DMS53 treated with DMSO at 0.1 percent for 48 hours (cell line): ENCODE data around the gene SLC38A8.

Experiments
- DNase-seq: peaks from one replicate; lab custom pipeline; 2025; ENCODE audit not compliant: unreplicated experiment; lab: John Stamatoyannopoulos, UW

The SLC38A8 gene

DNA sequence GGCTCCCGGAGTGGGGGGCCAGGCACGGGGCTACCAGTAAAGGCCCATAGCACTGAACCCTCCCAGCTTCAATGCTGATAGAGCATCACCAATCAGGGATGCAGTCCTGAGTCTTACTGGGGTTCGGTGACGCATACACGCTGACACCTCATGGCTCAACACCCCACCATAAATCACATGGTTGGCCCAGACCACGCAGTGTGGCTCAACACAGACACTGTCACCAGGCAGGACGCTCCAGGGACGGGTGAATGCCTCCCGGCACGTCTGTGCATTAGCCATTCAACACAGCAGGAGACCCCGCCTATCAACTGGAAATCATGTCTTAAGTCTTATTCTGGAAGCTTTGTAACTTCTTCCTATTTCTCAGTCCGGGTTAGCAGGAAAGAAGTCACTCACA, 39.6 kb downstream of the SLC38A8 start:
- DNase-seq, result no peak

DNA sequence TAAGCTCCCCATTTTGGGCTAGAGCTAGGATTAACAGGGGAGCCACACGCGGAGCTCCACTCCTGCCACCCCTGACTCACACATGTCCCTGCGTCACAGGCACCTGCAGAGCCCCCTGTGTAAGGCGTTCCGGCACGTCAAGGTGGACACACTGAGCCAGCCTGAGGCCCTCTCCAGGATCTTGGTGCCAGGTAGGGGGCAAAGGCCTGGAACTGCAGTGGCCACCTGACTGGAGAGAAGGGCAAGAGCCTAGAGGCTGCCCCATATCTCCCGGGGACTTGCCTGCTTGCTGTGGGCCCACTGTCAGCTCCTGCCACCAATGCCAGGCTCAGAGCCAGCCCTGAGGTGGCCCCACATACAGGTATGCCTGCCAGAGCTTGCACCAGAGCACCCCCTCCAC, 40.9 kb downstream of the SLC38A8 start:
- no peak for DNase-seq

DNA sequence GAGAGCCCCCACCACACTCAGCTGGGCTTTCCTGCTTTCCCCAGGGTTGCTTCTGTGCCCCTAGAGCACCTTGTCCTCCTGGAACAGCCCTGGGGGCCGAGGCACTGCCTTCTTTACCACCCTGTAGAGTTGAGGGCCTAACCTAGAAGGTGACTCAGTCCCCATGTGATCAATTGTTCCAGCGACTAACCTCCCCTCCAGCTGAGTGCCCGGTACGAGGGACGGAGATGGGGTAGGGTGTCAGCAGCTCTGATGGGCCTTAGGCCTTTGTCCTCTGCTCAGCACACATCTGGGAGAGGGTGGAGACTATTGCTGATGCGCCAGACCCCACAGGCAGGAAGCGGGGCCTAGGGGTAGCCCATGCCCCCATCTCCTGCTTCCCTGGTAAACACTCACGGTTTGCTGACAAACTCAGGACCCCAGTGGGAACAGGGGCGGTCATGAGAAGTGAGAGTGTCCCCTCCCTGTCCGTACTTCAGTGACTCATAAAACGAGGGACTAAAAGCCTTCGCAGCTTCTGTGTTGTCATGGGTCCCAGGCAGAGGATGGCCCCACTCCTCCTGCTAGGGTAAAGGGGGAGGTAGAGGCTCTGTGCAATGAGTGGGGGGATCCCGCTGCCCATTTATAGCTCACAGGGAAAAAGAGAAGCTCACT, 41.5 kb downstream of the SLC38A8 start:
- DNase-seq, result no peak

DNA sequence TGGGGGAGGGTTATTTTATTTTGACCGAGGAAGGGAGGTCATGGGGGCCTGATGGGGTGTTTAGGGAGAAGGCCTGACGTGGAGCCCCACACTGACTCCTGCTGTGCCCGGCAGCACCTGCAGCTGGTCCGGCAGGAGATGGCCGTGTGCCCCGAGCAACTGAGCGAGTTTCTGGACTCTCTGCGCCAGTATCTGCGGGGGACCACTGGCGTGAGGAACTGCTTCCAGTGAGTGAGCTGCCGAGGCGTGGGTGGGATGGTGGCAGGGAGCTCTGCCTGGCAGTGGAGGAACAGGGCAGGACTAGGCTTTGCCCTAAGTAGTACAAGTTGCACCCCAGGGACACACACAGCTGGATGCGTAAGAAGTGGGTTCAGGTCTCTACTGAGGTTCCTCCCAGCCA, 44.5 kb downstream of the SLC38A8 start:
- no peak for DNase-seq

DNA sequence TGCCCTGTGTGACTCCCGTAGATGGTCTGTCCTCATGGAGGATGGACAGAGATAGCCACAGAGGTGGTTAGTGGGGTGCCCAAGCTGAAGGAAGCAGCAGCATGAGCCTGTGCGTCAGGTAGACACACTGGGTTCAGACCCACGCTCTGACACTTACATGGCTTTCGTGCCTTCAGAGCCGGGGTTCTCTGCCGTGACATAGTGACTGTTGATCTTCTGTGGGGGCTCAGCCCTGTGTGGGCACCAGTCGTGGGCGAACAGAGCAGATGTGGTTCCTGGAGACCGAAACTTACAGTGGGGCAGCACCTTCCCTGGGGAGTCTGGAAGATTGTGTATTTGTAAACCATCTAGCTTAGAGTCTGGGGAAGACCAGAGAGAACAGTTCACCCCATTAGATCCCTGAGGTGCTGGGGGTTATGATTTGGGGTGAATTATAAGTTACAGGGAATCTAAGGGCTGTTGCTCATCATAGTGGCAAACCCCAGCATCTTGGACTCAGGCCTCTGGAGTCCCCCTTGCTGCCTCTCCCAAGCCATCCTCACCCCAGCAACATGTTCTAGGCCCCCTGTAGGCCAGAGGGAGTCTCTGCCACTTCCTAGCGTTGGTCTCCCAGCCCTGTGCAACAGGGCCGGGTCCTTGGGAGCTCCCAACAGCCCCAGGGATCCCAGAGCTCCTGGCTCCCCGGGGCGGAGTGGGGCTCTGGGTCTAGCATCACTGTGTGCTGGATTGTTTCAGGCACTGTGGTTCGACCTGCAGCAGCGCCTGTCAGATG, 45.9 kb downstream of the SLC38A8 start:
- DNase-seq, result no peak

DNA sequence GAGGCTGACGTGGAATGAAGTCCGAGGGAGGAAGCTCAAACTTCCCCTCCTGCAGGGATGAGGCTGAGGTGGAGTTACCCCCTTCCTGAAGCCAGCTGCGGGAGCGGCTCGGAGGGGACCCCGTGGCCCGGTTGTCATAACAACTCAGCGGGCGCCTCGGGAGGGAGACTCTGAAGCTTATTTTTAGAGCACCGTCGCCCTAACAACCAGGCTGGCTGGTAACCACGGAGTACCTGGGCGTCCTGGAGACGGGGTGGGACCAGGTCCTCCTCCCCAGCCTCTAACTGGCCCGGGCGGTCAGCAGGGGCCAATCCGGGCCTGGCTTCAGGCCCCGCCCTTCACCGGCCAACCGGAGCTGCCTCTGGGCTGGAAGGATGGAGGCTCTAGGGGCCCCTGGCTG, 46.8 kb downstream of the SLC38A8 start:
- DNase-seq, result peak; percentile 38

DNA sequence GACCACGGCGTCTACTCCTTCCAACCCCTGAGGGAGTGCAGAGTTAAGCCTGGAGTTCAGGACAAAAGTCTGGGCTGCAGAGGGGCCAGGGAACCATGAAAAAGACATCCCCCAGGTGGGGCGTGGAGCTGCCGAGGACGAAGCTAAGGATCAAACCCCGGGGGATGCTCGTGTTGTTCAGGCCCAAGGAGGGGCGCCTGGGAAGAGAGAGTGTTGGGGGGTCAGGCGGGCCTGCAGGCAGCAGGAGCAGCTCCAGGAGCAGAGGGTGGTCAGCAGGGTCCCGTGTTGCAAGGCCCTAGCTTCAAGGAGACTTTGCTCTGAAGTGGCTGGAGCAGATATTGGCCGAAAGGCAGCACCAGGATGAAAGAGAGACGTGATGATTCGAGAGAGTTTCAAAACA, 47.9 kb downstream of the SLC38A8 start:
- DNase-seq, result no peak

DNA sequence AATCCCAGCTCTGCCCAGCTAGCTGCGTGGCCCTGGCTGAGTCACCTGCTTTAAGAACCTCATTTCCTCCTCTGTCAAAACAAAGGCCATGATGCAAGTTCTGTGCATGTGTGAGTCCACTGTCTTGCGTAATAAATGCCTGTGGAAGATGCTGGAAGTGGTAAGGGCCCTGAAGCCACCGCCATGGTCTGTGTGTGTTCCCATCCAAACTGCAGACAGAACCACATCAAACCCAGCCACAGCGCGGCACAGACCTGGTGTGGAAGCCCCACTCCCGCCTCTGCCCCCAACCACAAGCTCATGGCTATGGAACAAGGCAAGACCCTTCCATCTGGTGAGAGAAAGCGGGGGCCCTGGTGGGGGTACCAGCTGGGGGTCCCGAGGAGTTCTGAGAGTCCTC, 48.5 kb downstream of the SLC38A8 start:
- no peak for DNase-seq

DNA sequence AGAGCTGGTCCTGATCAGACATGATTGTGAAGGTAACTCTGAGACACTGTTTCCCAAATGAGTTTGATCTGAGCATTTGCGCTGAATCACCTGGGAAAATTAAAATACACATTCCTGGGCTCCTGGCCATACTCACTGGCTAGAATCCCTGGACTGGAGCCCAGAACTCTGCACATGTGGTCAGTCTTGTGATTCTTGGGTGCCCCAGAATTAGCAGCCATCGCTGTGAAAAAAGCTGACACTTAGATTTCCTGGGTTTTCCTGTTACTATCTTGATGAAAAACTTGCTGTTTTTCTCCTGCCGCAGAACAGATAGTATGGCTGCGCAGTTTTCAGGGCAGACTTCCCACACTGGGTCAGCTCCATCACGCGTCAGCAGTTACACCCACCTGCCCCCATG, 50.0 kb downstream of the SLC38A8 start:
- DNase-seq, result no peak

DNA sequence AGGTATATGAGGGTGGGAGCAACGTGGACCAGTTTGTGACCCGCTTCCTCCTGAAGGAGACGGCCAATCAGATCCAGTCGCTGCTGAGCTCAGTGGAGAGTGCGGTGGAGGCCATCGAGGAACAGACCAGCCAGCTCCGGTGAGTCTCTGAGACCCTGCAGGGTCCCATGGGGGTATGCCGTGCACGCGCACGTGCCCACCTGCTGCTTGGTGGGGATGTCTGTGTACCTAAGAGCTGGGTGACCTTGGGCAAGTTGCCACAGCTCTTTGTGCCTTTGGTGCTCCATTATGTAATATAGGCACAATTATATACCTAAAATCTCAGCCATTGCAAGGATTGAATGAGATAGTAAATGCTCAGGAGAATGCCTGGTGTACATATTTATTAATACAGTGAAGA, 52.1 kb downstream of the SLC38A8 start:
- DNase-seq, result no peak

DNA sequence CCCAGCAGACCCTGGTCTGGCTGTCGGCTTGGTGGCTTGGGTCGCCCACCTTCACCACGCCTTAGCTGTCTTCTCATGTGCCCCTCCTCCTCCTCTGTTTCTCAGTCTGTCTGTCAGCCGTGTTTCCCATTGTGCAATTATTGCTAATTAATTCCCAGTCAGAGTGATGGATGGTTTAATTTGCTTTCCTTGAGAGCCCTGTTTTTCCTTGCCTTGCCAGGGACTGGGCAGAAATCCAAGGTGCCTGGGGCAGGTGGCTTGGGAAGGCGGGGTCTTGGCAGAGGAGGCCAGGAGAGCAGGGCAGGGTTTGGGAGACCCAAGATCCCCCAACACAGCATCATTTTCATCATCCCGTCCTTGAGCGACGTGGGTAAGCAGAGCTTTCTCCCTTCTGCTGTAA, 53.3 kb downstream of the SLC38A8 start:
- DNase-seq, result no peak

DNA sequence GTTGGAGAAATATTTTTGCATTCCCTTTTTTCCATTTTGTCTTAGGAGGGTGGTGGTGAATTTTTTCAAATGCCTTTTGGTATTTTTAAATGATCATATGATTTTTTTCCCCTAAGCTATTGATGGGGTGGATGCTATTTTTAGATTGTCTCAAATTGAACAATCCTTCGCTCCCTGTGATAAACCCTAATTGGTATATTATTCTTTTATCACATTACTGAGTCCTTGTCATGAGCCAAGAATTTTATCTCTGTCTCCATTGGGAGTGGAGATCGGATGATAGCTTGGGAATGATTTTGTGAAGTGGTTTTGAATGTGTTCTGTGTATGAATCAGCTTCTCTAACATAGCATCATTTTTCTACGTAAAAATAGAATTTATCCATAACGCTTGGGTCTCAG, 59.1 kb downstream of the SLC38A8 start:
- DNase-seq, result no peak

DNA sequence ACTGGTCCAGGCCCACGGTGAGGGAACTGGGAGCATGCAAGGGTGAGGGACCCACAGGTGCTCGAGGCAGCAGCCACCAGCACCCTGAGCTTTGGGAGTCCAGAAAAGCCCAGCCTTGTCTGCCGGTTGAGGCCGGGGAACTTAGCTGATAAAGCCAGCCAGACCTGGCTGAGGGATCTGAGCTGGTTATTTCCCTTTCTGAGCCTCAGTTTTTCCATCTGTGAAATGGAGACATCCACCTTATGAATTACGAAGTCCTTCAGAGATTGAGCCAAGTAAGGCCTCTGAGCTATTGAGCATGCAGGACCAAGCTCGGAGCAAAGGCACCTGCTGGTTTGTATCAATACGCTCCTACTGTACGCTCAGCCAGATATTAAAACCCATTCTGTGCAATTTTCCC, 60.8 kb downstream of the SLC38A8 start:
- DNase-seq, result no peak

DNA sequence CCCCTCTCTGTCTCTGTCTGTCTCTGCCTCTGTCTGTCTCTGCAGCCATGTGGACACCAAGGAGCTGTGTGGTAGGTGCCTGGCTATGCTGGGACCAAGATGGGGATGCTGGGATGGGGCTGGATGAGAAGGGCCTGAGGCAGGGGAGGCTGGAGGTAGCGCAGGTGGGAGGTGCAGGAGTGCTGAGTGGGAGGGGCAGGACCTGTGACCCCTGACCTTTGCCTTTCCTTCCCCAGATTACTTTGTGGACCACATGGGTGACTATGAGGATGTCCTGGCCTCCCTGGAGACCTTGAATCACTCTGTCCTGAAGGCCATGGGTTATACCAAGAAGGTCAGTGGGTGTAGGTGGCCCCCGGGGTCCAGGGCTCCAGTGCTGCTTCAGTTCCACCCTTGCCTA, 61.8 kb downstream of the SLC38A8 start:
- no peak for DNase-seq

DNA sequence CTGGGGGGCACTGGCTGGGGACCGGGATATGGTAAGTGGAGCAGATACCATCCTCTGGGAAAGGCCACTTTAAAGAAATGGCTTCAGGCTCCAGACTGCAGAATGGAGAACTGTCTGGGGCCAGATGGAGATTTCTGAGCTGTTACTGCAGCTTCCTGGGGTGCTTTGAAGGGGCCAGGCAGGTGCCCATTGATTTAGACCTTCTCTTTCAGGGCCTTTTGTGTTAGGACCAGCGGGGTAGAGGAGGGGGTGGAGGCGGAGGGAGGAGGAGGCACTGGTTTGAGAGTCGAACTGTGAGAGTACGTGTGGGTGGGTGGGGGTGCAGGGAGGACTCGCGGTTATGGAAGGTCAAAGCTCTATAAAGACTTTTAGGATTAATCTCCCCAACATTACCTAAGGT, 63.2 kb downstream of the SLC38A8 start:
- no peak for DNase-seq

DNA sequence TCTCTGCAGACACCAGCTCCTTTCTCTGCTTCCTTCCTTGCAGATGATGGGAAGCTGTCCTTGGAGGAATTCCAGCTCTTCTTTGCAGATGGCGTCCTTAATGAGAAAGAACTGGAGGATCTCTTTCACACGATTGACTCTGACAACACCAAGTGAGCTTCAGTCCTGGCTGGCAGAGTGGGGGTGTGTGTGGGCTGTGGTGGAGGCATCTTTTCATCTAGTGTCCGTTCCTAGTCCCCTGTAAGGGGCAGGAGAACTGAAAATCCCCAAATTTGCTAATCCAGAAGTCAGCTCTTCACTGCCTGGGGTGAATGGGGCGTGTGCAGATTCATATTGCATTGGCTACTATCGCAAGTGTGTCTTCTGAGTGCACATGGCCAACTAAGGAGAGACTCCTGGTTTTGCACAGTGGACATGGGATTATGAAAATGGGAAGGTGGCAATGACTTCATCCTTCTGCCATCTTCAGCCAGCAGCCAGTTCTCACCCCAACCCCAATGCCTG, 64.1 kb downstream of the SLC38A8 start:
- DNase-seq, result no peak

DNA sequence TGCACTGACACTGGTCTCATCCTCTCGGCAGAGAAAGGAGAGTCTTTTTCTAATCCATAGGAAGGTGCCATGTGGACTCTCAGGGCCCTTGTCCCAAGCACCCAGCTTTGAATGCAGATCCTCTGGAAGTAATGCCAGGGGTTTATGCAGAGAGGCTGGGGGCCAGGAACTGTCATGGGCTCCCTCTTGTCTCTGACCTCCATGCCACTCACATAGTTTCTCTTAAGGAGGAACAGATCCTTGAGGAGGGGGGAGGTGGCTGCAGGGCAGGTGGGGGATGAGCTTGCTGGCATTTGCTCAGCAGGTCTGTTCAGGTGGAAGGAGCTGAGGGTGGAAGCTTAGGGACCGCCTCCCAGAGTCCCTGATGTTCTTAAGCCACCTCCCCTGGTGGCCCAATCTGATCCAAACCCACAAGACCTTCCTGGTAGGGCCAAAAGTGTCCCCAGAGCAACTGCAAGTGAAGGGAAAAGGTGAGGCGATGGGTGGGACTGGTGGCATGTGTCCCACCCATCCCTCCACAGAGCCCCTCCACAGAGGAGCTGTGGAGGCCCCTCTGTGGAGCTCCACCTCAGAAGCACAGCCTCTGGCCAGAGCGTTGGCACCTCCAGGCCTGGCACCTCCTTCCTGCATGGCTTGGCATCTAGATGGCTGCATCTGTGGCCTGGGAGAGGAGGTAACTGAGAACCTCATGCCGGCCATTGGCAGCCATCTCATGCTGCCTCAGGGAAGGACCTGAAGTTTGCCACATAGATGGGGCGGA, 65.4 kb downstream of the SLC38A8 start:
- no peak for DNase-seq

DNA sequence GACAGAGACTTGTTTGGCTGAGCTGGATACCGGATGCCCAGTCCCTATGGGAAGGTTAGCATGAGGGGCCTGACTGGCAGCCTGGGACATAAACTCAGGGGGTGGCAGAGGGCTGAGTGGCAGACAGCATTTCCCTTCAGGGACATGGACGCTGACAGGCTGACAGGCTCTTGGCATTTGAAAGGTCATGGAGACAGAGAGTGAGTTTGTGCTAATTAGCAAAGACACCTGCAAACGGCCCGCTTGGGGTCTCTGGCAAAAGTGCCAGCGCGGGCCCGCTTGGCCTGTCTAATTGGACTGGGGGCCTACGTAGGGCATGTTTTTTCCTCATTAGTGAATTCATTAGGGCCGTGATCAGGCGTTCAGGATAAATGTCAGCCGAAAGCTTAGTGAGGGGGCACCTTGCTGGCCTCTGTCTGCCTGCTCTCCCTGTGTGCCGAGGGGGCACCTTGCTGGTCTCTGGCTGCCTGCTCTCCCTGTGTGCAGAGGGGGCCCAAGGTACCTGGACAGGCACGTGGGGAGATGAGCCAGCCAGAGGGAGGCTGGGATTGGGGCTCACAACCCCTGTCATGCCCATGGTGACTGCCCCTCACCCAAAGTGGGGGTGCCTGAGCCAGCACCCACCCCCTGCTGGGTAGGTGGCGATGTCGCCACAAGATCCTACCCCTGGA, 66.9 kb downstream of the SLC38A8 start:
- DNase-seq, result no peak

DNA sequence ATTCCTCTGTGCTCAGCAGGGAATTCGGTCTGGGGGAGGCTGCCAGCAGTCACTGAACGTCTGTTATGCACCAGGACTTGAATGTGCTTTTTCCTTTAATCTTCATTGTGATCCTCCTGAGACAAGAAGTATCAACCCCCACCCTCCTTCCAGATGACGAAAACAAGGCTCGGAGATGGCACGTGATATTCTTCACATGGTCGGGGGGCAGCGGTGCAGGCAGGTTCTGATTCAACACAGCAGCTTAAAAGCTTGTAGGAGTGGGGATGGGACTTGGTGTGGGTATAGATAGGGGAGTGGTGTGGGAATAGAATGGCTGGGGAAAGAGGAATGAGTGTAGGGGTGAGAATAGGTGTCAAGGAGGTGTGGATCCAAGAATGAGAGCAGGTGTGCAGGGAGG, 68.1 kb downstream of the SLC38A8 start:
- DNase-seq, result no peak

DNA sequence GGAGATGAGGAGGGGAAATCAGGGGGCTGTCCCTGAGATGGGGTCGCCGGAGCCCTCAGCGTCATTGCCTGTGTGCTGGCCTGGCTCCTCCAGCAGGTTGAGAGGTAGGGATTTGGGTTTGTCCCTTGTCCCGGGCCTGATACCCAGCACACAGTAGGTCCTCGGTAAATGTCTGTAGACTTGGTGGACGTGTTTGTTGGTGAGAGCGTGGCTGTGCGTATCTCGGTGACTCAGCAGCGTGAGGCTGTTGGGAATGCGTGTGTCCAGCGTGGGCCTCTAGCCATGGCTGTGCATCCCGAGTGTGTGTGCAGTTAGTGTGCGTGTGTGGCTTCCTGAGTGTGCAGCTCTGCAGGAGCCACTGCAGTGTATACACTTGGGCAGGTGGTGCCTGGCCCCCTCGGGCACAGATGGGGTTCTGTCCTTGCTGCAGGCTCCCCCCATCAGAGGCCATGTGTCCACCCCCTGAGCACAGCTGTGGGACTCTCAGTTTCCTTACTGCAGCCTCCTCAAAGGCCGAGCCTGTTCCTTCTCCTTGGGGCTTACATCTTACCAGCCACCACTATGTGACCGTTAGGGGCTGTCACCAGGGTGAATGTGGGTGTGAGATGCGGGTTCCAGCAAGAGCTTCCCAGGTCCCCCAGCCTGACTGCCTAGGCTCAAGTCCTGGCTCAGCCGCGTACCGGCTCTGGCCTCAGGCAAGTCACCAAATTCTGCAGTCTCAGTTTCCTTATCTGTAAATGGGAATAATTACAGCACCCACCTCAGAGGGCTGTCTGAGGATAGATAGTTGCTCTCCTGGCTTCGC, 68.8 kb downstream of the SLC38A8 start:
- DNase-seq, result no peak

DNA sequence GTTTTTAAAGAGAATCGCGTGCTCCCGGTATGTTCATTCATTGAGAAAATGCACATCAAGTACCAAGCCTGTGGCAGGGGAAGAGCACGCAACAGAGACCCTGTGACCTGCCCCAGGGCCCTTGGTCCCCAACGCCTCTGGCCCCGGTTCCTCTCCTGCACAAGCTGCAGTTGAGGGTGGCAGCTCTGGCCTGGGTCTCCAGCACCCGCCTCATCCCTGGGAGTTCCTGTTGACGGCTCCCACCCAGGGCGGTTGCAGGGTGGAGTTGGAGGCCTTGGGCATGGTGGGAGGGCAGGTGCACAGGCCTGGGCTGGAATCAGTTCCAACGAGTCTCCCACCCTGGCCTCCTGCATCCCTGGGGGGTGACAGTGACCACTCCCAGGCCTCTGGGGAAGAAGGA, 69.5 kb downstream of the SLC38A8 start:
- no peak for DNase-seq
